H9 (cell line): ENCODE data around the gene PDK2. TPM values are rescaled to one million over a fixed set of nuclear protein-coding genes. Genes with fewer than 3 reads are reported as not detected.

Experiments used
- DNase-seq: peaks from one replicate; pipeline ENCODE4 v3.0.0-alpha.2; 2017
- H2AFZ ChIP-seq: one replicate; pipeline ENCODE4 v1.6.1; 2013; ENCODE audit warnings: mild to moderate bottlenecking, low read length, control low read depth, moderate library complexity
- H2AK5ac ChIP-seq: 2 replicates; pipeline ENCODE4 v1.6.1; 2013; ENCODE audit warnings: low read length, control low read depth, mixed read lengths; ENCODE audit not compliant: insufficient read length
- H2BK120ac ChIP-seq: one replicate; pipeline ENCODE4 v1.6.1; 2013; ENCODE audit warnings: low read depth, mild to moderate bottlenecking, low read length, control low read depth, inconsistent platforms; ENCODE audit not compliant: poor library complexity, severe bottlenecking
- H2BK12ac ChIP-seq: 2 replicates; pipeline ENCODE4 v1.6.1; 2013; ENCODE audit warnings: low read length, control low read depth, mixed read lengths, low read depth; ENCODE audit not compliant: insufficient read length
- H2BK15ac ChIP-seq: 2 replicates; pipeline ENCODE4 v1.6.1; 2013; ENCODE audit warnings: low read depth, low read length, control low read depth
- H2BK20ac ChIP-seq: one replicate; pipeline ENCODE4 v1.6.1; 2013; ENCODE audit warnings: low read depth, mild to moderate bottlenecking, low read length, control low read depth, inconsistent platforms; ENCODE audit not compliant: poor library complexity, severe bottlenecking
- H2BK5ac ChIP-seq: 2 replicates; pipeline ENCODE4 v1.6.1; 2013; ENCODE audit warnings: low read length, control low read depth, mixed read lengths; ENCODE audit not compliant: insufficient read length
- H3K14ac ChIP-seq: 2 replicates; pipeline ENCODE4 v1.6.1; 2013; ENCODE audit warnings: low read length, control low read depth; ENCODE audit not compliant: insufficient read depth
- H3K18ac ChIP-seq: 2 replicates; pipeline ENCODE4 v1.6.1; 2013; ENCODE audit warnings: low read depth, mild to moderate bottlenecking, mixed read lengths, low read length, control low read depth; ENCODE audit not compliant: insufficient read length
- H3K23ac ChIP-seq: 2 replicates; pipeline ENCODE4 v1.6.1; 2013; ENCODE audit warnings: low read length, control low read depth, mixed read lengths, low read depth; ENCODE audit not compliant: insufficient read length
- H3K23me2 ChIP-seq: 2 replicates; pipeline ENCODE4 v1.6.1; 2013; ENCODE audit warnings: low read depth, mild to moderate bottlenecking, mixed read lengths, low read length, control low read depth; ENCODE audit not compliant: insufficient read length, poor library complexity, severe bottlenecking
- H3K27ac ChIP-seq: 2 replicates; pipeline ENCODE4 v1.5.1; 2013; ENCODE audit warnings: low read length, control low read depth, mixed read lengths, low read depth; ENCODE audit not compliant: insufficient read length
- H3K27me3 ChIP-seq: 2 replicates; pipeline ENCODE4 v1.6.1; 2013; ENCODE audit warnings: low read length, control low read depth, inconsistent platforms; ENCODE audit not compliant: insufficient read depth
- H3K4ac ChIP-seq: 2 replicates; pipeline ENCODE4 v1.6.1; 2013; ENCODE audit warnings: low read depth, mild to moderate bottlenecking, control low read depth, inconsistent platforms, low read length, moderate library complexity
- H3K4me1 ChIP-seq: 2 replicates; pipeline ENCODE4 v1.6.1; 2013; ENCODE audit warnings: low read length, control low read depth, inconsistent platforms; ENCODE audit not compliant: insufficient read depth
- H3K4me2 ChIP-seq: 2 replicates; pipeline ENCODE4 v1.6.1; 2013; ENCODE audit warnings: low read length, control low read depth, mixed read lengths; ENCODE audit not compliant: insufficient read length, insufficient read depth
- H3K56ac ChIP-seq: 2 replicates; pipeline ENCODE4 v1.6.1; 2013; ENCODE audit warnings: low read depth, mild to moderate bottlenecking, mixed read lengths, low read length, control low read depth; ENCODE audit not compliant: insufficient read length
- H3K79me1 ChIP-seq: 2 replicates; pipeline ENCODE4 v1.6.1; 2013; ENCODE audit warnings: low read depth, mild to moderate bottlenecking, moderate library complexity, low read length, control low read depth, inconsistent platforms; ENCODE audit not compliant: insufficient read depth, poor library complexity, severe bottlenecking
- H3K79me2 ChIP-seq: 2 replicates; pipeline ENCODE4 v1.6.1; 2013; ENCODE audit warnings: low read length, control low read depth, inconsistent platforms; ENCODE audit not compliant: insufficient read depth
- H3K9ac ChIP-seq: 2 replicates; pipeline ENCODE4 v1.6.1; 2013; ENCODE audit warnings: low read length, control low read depth, mixed read lengths; ENCODE audit not compliant: insufficient read length; ENCODE audit errors: extremely low read depth
- H3K9me3 ChIP-seq: one replicate; pipeline ENCODE4 v1.6.1; 2013; ENCODE audit warnings: low read depth, low read length, inconsistent platforms; ENCODE audit not compliant: control insufficient read depth
- H3T11ph ChIP-seq: one replicate; pipeline ENCODE4 v1.6.1; 2013; ENCODE audit warnings: mild to moderate bottlenecking, low read length, control low read depth, inconsistent platforms
- H4K20me1 ChIP-seq: one replicate; pipeline ENCODE4 v1.6.1; 2013; ENCODE audit not compliant: control insufficient read depth, insufficient read length, insufficient read depth
- H4K5ac ChIP-seq: 2 replicates; pipeline ENCODE4 v1.6.1; 2013; ENCODE audit warnings: low read depth, mild to moderate bottlenecking, mixed read lengths, low read length, control low read depth; ENCODE audit not compliant: insufficient read length
- H4K8ac ChIP-seq: replicated peaks from 2 replicates; pipeline ENCODE4 v1.6.1; 2013; ENCODE audit warnings: low read length, control low read depth, mixed read lengths, low read depth; ENCODE audit not compliant: insufficient read length
- H4K91ac ChIP-seq: 2 replicates; pipeline ENCODE4 v1.6.1; 2013; ENCODE audit warnings: low read depth, mild to moderate bottlenecking, moderate library complexity, mixed read lengths, low read length, control low read depth; ENCODE audit not compliant: insufficient read length
- H3K27ac Mint-ChIP-seq, 3 experiments: 2 replicates in 2 of 3; 3 replicates in 1 of 3; pipeline ENCODE4 v1.8.0; 2020 to 2021; ENCODE audit warnings: mixed read lengths in 3 of 3, mild to moderate bottlenecking in 1 of 3, moderate library complexity in 1 of 3
- H3K27me3 Mint-ChIP-seq: 2 replicates; pipeline ENCODE4 v1.8.0; 2021; ENCODE audit warnings: low read depth, mild to moderate bottlenecking, moderate library complexity, mixed read lengths
- H3K36me3 Mint-ChIP-seq, 3 experiments: 2 replicates in 2 of 3; 3 replicates in 1 of 3; pipeline ENCODE4 v1.8.0; 2020 to 2021; ENCODE audit warnings: low read depth in 3 of 3, mixed read lengths in 3 of 3; ENCODE audit not compliant: insufficient read depth in 1 of 3
- H3K4me1 Mint-ChIP-seq, 2 experiments: 2 replicates each; pipeline ENCODE4 v1.8.0; 2020; ENCODE audit warnings: mixed read lengths in 2 of 2
- H3K4me3 Mint-ChIP-seq, 2 experiments: 2 replicates in 1 of 2; 3 replicates in 1 of 2; pipeline ENCODE4 v1.8.0; 2020 to 2021; ENCODE audit warnings: mild to moderate bottlenecking in 2 of 2, mixed read lengths in 2 of 2, moderate library complexity in 1 of 2
- H3K9me3 Mint-ChIP-seq, 2 experiments: 2 replicates in 1 of 2; 3 replicates in 1 of 2; pipeline ENCODE4 v1.8.0; 2020; ENCODE audit warnings: mild to moderate bottlenecking in 2 of 2, mixed read lengths in 2 of 2, moderate library complexity in 1 of 2
- WGBS: extraction: QIAGEN DNeasy Blood & Tissue Kit; methylation state at CpG from one replicate; pipeline ENCODE4 v1.1.7; 2013; ENCODE audit warnings: missing lambda C conversion rate, low lambda C conversion rate, mixed read lengths; ENCODE audit not compliant: insufficient read length; ENCODE audit errors: extremely low coverage; 5-methylcytosine and 5-hydroxymethylcytosine counted together
- total RNA-seq: library from RNA; stranded (reverse); gene quantifications from 2 replicates; pipeline ENCODE4 v1.2.1, GENCODE V29; 2021
- TF ChIP-seq, protein P1 (sequence below): fragments of 200-600 bp; sonication (generic); conservative IDR thresholded peaks from 3 replicates; pipeline ENCODE4 v1.8.0; 2021; ENCODE audit warnings: antibody characterized with exemption, mild to moderate bottlenecking

Gene PDK2
- total RNA-seq, 1 experiment from 2014 or later = 19.9 TPM

GRCh38 chr17:50090071-50090470, 5.1 kb upstream of the PDK2 start:
- Histone ChIP-seq H3K27ac (no peak overlapping the region), H3K9ac (no peak overlapping the region), H3K9me3 (no peaks in the 10 kb centered on the region), H2BK5ac (no peak overlapping the region), H4K91ac (no peak overlapping the region), H3K79me2 (no peaks in the 10 kb centered on the region), H2BK12ac (no peak overlapping the region), H3K27me3 (no peaks in the 10 kb centered on the region), H3K4me2 (no peak overlapping the region), H2BK120ac (no peak overlapping the region), H2AK5ac (no peak overlapping the region), H3T11ph (no peak overlapping the region), H3K79me1 (no peaks in the 10 kb centered on the region), H3K4ac (no peak overlapping the region), H3K14ac (no peak overlapping the region), H4K20me1 (no peaks in the 10 kb centered on the region), H4K5ac (no peak overlapping the region), H4K8ac (no peak overlapping the region), H3K23me2 (peaks cover 6% of the 10 kb centered on the region), H3K4me1 (no peaks in the 10 kb centered on the region), H3K56ac (no peak overlapping the region), H3K18ac (no peak overlapping the region), H2BK20ac (no peak overlapping the region), H2BK15ac (no peak overlapping the region), H3K23ac (no peak overlapping the region), H2AFZ (no peak overlapping the region)
- Mint-ChIP-seq H3K4me1 (peaks cover 9 to 13% of the 10 kb centered on the region in 2 experiments), H3K27me3 (peaks cover 2% of the 10 kb centered on the region; the same call in 1 of the 2 replicates), H3K27ac (peak overlapping the region in 1 of 3 experiments; percentile 88; a peak in 2 of 7 replicates), H3K36me3 (no peaks in the 10 kb centered on the region), H3K4me3 (no peak overlapping the region), H3K9me3 (no peaks in the 10 kb centered on the region)
- no CpG with 5 or more reads among the region's 6 CpGs for WGBS
- TF ChIP-seq, protein P1, sequence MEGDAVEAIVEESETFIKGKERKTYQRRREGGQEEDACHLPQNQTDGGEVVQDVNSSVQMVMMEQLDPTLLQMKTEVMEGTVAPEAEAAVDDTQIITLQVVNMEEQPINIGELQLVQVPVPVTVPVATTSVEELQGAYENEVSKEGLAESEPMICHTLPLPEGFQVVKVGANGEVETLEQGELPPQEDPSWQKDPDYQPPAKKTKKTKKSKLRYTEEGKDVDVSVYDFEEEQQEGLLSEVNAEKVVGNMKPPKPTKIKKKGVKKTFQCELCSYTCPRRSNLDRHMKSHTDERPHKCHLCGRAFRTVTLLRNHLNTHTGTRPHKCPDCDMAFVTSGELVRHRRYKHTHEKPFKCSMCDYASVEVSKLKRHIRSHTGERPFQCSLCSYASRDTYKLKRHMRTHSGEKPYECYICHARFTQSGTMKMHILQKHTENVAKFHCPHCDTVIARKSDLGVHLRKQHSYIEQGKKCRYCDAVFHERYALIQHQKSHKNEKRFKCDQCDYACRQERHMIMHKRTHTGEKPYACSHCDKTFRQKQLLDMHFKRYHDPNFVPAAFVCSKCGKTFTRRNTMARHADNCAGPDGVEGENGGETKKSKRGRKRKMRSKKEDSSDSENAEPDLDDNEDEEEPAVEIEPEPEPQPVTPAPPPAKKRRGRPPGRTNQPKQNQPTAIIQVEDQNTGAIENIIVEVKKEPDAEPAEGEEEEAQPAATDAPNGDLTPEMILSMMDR = no peak
- no peak for DNase-seq
